GM19467 (cell line): ENCODE data around the gene ABHD16B.
"Not testable (repeated sequence)": the region's sequence is repeated elsewhere in the genome, so short reads cannot be mapped to it uniquely, and the experiment has no call there.

Experiments
- ATAC-seq: cut with Tn5 transposase; IDR thresholded peaks from one replicate; pipeline ENCODE4 v1.9.1; 2021; ENCODE audit warnings: mild to moderate bottlenecking, moderate library complexity; ENCODE audit not compliant: unreplicated experiment

The ABHD16B gene

DNA sequence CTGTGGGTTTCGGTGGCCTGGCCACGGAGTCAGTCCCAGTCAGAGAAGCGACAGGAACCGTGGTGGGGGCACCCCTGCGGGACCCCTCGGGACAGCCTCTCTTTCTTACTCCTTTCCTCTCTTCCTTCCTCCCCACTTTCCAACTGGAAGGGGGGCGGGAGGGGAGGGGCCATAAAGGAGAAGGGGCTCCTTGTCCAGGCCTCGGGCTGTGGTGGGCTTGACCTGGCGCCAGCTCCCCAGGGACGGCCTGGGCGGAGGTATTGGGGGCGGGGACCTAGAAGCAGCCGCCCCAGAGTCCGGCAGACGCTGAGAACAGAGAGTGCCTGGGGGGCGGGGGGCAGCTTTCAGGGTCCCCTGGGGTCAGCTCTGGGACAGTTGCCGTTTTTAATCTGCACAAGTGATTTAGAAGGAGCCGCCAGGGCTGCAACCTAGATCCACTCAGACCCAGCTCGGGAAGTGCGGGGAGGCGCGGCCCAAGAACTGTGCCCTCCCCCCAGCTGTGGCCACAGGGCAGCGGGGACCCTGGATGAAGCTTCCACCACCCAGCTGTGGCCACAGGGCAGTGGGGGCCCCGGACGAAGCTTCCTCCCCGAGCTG, 6.4 kb upstream of the ABHD16B start:
- ATAC-seq, result no peak

DNA sequence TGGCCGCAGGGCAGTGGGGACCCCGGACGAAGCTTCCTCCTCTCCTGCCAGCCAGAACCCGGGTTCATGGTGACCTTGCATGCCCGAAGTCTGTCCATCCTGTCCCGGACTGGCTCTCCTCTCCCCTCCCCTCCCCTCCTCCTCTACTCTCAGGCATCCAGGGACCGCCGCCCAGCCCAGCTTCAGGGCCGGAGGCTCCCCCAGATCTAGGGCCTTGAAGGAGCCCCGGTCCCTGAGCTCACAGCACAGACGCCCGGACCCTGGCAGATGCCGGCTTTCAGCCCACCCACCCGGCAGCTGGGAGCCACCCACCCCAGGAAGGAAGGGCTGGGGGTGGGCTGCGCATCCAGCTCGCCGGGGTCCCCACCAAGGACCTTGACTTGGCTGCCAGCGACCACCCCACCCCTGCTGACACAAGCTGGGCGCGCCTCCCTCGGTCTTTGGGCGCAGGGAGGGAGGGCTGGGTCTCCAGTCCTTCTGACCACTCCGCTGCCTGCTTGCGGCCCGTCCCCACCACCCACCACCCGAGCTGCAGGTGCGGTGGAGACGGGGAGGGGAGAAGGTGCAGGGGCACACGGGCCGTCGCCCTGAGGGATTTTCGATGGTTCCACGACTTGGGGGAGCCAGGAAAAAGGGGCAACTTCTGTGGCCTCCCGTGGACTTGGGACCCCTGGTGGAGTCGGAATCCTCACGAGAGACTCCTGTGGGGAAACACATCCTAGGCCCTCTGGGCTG, 5.8 kb upstream of the ABHD16B start:
- no peak for ATAC-seq

DNA sequence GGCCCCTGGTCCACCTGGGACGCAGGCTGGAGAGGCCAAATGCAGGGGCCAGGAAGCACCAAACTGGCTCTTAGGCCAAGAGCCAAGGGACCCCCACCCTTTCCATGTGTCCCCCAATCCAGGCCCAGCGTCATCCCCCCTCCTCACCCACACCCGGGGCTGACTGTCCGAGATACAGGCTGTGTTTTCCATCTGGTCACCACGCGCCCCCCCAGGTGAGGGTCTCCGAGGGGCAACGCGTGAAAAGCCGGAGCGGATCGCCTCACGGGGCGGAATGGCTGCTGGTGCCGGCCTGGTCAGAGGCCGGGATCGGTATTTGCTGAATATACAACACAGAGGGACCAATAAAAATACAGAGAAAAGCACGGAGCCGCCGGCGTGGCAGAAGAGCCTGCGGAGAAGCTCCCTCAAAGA, 5.2 kb upstream of the ABHD16B start:
- no peak for ATAC-seq

DNA sequence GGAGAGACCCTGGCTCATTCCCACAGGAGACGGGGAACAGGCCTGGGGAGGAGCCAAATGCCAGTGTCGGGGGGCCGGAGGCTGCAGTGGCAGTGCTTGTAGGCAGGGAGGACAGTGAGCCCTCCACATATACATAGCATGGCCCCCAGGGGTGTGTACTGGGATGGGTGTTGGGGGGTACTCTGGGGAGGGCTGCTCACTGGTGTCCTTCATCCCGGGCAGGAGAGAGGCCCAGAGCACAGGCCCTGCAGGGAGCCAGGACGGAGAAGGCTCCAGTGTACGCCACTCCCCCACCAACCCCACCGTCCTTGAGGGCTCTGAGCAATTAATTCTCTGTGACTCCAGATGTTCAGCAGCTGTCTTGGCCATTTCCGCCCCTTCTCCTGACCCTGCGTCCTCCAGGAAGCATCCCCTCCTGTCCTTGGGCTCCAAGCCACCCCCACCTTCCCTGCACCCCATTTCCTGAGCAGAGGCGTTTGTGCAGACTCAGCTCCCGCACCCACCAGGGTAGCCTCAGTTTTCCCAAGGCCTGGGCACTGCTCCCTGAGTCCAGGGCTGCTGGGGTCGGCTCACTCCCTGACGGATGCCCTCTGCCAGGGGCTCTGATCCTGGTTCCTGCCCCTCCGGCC, 3.4 kb upstream of the ABHD16B start:
- no peak for ATAC-seq

DNA sequence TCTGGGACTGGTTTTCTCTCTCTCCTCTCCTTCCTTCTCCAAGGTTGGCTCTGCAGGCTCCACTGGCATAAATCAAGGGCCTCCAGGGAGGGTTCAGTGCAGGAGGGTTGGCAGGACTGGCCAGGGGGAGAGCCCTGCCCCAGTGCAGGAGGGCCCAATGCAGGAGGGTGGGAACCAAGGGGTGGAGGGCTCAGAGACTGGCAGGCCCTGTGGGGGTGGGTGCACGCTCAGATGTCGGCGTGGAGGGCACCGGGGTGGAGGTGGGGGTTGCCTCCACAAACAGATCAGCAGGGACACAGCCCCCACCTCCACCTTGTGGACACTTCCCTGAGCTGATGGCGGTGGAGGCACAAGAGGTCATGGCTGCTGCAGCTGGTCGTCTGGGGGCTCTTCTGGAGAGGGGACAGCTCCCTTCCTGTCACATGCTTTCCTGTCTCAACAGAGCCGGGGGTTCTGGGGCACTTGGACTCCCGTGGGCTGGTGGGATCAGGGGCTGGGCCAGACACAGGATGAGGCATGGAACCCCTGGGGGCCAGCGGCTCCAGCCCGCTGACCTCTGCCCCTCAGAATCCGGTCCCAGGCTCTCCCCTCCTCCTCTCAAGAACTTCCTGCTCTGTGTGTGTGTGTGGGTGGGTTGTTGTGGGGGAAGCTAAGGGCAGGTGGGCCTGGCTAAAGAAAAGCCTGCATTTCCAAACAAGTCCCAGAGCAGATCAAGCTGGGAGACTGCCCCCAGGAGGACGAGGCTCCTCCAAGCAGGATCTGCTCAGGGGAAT, 2.7 kb upstream of the ABHD16B start:
- ATAC-seq, result no peak

DNA sequence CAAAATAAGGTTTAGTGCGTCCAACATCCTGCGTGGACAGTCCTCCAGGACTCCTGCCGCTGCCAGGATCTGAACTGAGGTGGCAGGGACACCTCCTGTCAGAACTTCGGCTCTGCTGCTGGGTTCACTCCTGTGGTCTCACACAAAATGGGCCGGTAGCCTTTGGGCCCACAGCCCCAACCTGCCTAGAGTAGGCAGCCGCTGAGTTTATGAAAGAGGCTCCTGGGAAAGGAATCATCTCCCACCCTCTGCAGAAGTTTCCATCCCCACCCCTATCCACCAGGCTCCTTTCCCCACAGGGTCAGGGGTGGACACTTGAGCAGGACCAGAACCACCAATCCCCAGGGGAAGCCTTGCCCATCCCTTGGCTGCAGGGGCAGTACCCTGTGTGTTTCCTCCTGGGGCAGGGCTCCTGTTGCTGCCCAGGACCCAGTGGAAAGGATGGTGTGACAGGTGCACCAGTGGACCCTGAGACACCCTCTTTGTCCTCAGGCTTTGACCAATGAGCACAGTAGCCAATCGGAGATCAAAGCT, 2.1 kb upstream of the ABHD16B start:
- ATAC-seq, result no peak

DNA sequence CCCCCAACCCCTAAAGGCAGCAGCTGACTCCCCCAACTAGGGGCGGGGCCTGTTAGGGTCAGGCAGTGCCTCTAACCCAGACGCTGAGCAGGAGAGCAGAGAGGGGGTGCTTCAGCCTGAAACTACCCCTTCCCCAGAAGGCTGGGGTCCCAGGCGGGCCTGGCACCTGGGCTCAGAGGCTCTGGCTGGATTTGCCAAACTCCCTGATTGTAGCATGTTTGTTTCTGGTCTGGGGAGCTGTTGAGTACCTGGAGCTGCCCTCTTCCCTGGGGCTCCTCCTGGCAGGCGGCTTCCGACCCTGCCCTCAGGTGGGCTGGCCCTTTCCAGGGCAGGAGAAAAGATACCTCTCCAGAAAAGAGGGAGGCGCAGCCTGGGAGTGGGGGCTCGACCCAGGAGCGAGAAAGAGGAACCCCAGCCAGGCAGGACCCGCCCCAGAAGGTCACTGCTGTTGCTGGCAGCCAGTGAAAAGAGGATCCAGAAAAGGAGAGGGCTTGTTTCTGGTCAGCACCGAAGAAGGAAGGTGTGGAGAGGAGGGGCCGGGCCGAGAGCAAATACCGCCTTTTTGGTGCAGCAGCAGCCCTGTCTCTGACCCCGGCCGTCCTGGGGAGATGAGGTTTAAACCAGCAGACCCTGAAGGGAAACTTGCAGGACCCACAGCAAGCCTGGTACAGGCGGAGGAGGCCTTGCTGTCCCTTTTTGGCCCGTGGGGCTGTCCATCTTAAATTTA, 810 bp upstream of the ABHD16B start:
- no peak for ATAC-seq

DNA sequence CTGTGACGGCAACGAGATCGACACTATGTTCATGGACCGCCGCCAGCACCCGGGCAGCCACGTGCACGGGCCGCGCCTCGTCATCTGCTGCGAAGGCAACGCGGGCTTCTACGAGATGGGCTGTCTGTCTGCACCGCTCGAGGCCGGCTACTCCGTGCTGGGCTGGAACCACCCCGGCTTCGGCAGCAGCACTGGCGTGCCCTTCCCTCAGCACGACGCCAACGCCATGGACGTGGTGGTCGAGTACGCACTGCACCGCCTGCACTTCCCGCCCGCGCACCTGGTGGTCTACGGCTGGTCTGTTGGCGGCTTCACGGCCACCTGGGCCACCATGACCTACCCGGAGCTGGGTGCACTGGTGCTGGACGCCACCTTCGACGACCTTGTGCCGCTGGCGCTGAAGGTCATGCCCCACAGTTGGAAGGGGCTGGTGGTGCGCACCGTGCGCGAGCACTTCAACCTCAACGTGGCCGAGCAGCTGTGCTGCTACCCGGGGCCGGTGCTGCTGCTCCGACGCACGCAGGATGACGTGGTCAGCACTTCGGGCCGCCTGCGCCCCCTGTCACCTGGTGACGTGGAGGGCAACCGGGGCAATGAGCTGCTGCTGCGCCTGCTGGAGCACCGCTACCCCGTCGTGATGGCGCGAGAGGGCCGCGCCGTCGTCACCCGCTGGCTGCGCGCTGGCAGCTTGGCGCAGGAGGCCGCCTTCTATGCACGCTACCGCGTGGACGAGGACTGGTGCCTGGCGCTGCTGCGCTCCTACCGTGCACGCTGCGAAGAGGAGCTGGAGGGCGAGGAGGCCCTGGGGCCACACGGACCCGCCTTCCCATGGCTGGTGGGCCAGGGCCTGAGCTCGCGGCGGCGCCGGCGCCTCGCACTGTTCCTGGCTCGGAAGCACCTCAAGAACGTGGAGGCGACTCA, 943 bp downstream of the ABHD16B start:
- no peak for ATAC-seq

DNA sequence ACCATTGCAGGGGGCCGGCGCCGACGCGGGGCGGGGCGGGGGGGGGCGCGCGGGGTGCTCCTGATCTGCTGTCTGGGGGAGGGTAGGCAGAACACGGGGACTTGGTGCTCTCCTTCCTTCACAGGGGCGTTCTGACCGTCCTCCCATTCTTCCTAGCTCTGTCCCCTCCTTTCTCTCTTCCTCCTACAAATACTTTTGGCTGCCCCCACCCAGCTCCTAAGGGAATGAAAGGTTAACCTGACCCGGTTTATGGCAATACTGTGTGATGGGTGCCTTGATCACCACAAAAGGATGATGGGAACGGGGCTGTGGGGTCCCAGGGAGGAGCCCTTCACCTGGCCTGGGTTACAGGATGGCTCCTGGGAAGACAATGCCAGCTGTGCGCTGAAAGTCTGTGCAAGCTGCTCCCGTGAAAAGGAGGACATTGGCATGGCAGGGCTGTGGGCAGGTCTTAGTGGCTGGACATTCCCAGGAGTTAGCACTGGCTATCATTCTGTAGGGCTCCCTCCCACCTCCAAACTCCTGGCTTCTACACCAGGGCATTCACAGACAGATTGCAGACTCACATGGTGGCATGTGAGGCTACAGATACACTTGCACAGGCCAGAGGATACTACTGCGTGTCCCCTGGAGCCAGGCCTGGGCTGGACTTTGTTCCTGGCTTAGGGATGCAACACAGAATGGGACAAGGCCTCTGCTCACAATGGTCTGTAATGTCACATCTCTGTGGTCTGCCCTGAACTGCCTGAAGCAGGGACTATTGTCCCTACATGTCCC, 1.9 kb downstream of the ABHD16B start:
- no peak for ATAC-seq

DNA sequence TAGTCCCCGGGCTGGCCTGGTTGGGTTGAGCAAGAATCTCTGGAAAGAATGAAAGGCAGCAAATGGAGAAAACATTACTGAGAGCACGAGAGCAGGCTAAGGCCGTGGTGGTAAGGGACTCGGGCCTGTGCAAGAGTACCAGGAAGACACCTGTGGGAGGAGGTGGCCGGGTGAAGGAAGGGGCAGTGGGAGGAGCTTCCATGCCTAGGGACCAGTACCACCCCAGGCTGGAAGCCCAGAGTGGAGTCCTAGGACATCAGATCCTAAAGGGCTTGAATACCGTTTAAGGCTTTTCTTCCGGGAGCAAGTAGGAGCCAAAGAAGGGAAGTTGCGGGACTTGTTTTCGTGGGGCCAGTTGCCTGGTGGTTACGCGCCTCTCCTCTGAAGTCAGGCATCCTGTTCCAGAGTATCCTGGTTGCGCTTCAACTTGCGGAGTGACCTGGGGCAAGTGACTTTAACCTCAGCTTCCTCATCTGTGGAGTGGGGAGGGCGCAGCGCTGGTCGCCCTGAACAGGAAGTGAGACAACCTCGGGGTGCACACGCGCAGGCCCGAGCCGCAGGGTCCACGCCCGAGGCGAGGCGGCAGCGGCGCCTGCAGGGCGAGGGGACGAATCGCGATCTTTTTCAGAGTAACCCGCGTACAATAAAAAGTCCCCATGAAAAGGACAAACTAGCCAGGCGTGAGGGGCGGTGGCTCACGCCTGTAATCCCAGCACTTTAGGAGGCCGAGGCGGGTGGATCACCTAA, 2.7 kb downstream of the ABHD16B start:
- peak; percentile 60 for ATAC-seq

DNA sequence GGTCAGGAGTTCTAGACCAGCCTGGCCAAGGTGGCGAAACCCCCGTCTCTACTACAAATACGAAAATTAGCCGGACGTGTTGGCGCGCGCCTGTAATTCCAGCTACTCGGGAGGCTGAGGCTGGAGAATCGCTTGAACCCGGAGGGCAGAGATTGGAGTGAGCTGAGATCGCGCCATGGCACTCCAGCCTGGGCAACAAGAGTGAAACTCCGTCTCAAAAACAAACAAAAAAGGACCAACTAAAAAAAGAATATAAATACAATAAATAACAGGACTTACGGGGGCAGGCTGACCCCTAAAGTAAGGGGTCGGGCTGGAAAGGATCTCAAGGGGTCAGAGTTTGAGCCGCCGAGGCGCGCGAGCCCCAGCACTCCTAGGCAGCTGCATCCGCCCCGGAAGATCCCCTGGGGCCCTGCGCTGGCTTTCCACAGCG, 3.3 kb downstream of the ABHD16B start:
- no peak for ATAC-seq

DNA sequence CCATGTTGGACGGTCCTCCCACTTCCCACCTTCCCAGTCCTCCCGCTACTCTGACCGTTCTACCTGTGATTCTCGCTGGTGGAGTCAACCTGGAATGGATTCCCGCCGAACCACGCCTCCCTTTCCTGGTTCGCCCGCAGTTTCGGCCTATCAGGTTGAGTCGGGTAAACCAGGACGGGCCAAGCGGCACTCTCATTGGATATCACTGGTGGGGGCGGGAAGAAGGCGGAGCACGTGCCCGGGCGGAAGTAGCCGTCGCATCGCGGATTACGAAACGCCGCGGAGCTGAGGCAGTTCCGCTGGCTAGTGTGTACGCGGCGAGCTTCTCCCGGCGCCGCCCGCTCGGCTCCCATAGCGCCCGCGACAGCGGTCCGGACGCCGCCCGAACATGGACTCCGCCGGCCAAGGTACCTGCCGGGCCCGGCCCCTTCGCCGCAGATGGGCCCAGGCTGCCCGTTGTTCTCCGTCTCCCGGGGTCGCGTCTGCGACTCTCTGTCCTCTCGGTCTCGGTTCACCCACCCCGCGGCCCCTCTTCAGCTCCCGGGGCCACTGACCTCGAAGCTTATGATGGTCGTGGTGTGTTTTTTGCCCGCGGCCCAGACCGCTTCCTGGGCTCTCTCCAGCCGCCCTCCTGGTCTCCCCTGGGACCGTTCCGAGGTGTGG, 3.8 kb downstream of the ABHD16B start, which contains the start of gene TPD52L2:
TPD52L2 (plus strand) TSS at position 293 of the 663 bp plus-strand sequence; CDS start at position 389, 96 bp downstream.
- peak; percentile 67 for ATAC-seq

DNA sequence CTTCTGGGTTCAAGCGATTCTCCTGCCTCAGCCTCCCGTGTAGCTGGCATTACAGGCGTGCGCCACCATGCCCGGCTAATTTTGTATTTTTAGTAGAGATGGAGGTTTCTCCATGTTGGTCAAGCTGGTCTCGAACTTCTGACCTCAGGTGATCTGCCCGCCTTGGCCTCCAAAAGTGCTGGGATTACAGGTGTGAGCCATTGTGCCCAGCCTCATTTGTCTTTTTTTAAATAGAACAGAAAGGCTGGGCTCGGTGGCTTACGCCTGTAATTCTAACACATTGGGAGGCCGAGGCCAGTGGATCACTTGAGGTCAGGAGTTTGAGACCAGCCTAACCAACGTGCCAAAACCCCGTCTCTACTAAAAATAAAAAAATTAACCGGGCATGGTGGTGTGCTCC, 5.7 kb downstream of the ABHD16B start:
- ATAC-seq, result not testable (repeated sequence)

DNA sequence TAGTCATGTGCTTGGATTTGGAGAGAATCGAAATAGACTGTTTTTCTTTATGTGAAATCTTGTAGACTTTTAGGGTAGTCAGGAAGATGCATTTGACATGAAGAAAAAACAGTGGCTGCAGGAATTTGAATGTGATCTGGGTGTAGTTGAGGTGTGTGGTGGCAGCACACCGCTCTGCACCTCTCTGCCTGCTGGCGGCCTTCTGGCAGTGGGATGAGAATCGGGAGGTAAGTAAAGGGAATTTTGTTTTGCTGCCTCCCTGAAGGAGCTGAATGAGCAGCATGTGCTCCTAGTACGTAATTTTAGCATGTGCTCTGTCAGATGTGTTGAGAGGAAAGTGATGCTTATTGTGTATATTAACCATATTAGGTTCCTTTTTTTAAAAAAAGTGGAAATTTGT, 7.0 kb downstream of the ABHD16B start:
- no peak for ATAC-seq

DNA sequence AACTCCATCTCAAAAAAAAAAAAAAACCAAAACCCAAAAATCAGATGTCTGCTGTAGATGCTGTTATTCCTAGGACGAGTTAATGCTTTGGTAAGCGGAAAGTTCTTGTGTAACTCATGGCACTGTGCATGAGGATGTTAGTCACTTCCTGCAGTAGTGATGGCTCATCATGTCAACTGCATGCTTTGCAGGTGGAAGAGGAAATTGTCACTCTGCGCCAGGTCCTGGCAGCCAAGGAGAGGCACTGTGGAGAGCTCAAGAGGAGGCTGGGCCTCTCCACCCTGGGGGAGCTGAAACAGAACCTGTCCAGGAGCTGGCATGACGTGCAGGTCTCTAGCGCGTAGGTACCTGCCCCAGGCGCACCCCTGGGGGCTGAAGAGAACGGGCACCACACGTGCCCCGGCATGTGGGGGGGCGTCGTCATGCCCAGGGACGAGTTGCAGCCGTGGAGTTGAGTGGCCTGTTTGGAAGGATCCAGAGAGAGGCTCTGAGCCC, 12.2 kb downstream of the ABHD16B start:
- no peak for ATAC-seq

DNA sequence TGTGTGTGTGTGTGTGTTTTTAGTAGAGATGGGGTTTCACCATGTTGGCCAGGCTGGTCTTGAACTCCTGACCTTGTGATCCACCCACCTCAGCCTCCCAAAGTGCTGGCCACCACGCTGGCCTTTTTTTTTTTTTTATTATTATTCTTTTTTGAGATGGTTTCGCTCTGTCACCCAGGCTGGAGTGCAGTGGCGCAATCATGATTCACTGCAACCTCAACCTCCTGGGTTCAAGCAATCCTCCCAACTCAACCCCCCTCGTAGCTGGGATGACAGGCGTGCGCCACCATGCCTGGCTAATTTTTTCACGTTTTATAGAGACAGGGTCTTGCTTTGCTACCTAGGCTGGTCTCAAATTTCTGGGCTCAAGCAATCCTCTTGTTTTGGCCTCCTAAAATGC, 12.9 kb downstream of the ABHD16B start:
- ATAC-seq, result not testable (repeated sequence)

DNA sequence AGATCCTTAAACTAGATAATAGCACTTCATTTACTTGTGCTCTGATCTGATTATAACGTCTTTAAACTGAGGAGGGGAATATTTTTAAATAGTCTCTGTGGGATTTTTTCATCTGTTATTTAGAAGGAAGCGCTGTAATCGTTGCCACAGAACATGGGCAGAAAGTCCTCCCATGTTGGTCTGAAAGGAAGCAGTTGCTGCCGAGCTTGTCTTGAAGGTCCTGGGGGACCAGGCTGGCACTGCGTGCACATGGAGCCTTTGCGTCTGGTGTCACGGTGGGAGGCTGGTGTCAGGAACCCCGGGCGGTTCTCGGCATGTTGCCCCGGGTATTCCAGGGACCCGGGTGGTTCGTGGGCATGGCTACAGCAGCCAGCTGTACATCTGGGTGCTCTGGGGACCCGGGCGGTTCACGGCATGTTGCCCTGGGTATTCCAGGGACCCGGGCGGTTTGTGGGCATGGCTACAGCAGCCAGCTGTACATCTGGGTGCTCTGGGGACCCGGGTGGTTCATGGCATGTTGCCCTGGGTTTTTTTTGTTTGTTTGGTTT, 15.3 kb downstream of the ABHD16B start:
- ATAC-seq, result no peak
